Uterus (tissue), 2 donors: ENCODE data around the gene CDH13.

Experiments
- CTCF ChIP-seq, 4 experiments: fragments of 200-600 bp in 2 of 4; fragments of 450-650 bp in 2 of 4; sonication (generic) in 2 of 4; IDR thresholded peaks; one replicate each; pipeline ENCODE4 v1.5.1; 2016 to 2019; ENCODE audit warnings: antibody characterized with exemption in 4 of 4, mild to moderate bottlenecking in 2 of 4, moderate library complexity in 1 of 4
- POLR2A ChIP-seq, 2 donors: fragments of 450-650 bp; IDR thresholded peaks; one replicate each; pipeline ENCODE4 v1.6.1; 2016; ENCODE audit warnings: antibody characterized with exemption in 2 of 2, mild to moderate bottlenecking in 1 of 2, moderate library complexity in 1 of 2

- TF ChIP-seq CTCF (IDR thresholded peaks at IDR 0.05) (no peak), POLR2A (IDR thresholded peaks at IDR 0.05) (no peak)
Observed at GRCh38 chr16:83727751-83728352, 1101.1 kb downstream of the CDH13 start.
